Neural cell (in vitro differentiated cells): Measurements from ENCODE around the gene MYO1G.

Source experiments
- CTCF ChIP-seq: fragments of 450-650 bp; IDR thresholded peaks from 2 replicates; pipeline ENCODE4 v1.5.1; 2014; ENCODE audit warnings: antibody characterized with exemption, mild to moderate bottlenecking, moderate library complexity; ENCODE audit not compliant: poor library complexity, severe bottlenecking
- EP300 ChIP-seq: fragments of 450-650 bp; conservative IDR thresholded peaks from 2 replicates; pipeline ENCODE4 v1.6.1; 2014; ENCODE audit warnings: antibody characterized with exemption, mild to moderate bottlenecking, moderate library complexity; ENCODE audit not compliant: poor library complexity, severe bottlenecking
- EZH2 ChIP-seq: fragments of 200-600, 300-800 bp; shearing (Covaris generic), sonication (generic); IDR thresholded peaks from 2 replicates; pipeline ENCODE4 v1.6.1; 2014; ENCODE audit warnings: antibody characterized with exemption, low read length, borderline replicate concordance, mild to moderate bottlenecking; ENCODE audit not compliant: insufficient read depth, poor library complexity, severe bottlenecking
- POLR2AphosphoS5 ChIP-seq: IDR thresholded peaks from 2 replicates; pipeline ENCODE4 v1.6.1; 2012
- RAD21 ChIP-seq: fragments of 450-650 bp; conservative IDR thresholded peaks from 2 replicates; pipeline ENCODE4 v1.6.1; 2014; ENCODE audit warnings: antibody characterized with exemption, mild to moderate bottlenecking, moderate library complexity
- REST ChIP-seq: IDR thresholded peaks from 2 replicates; pipeline ENCODE4 v1.6.1; 2012; ENCODE audit warnings: borderline replicate concordance
- TAF1 ChIP-seq: IDR thresholded peaks from 2 replicates; pipeline ENCODE4 v1.6.1; 2012; ENCODE audit warnings: low read depth

GRCh38 chr7:45026013-45026412, 47.2 kb upstream of the MYO1G start:
- TF ChIP-seq CTCF = no peak
- no peak for TF ChIP-seq EZH2
- TF ChIP-seq REST = no peak
- TF ChIP-seq EP300 = no peak
- no peak for TF ChIP-seq TAF1
- no peak for TF ChIP-seq POLR2AphosphoS5
- no peak for TF ChIP-seq RAD21
